Activated CD4-positive, alpha-beta T cell treated with anti-CD3 and anti-CD28 coated beads, Interleukin-10, Interleukin-2, amounts not matched to agents 100 ng/mL and 50 ng/mL, durations not matched to agents 16 hours and 8 hours (primary cell): ENCODE data around the gene MAGEB1.

Experiments used
- DNase-seq: peaks from one replicate; pipeline ENCODE4 v3.0.0-alpha.2; 2020

MAGEB1 gene

DNA sequence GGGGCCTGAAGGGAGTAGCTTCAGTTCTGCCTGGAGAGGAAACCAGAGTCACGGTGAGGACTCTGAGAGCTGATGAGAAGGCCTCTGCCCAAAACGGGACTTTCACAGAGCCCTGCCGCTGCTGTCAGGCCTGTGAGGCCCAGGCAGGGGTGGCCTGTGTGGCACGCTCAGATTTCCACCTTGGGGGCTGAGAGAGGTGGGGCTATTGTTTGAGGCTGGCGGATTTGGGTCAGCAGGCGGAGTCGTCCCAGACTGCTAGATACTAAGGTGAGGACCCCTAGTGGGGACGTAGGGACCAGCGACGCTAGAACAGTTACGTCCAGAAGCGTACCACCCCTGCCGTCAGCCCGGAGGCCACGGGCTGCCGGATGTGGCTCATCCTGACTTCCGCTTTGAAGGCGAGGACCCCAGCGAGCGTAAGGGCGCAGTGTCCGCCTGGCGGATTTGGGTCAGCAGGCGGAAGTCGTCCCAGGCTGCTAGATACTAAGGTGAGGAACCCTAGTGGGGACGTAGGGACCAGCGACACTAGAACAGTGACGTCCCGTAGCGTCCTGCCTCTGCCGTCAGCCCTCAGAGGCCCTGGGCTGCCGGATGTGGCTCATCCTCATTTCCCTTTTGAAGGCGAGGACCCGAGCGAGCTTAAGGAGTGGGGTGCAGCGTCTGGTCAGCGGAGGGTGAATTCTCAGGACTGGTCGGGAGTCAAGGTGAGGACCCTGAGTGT lies at the start of gene MAGEB1:
TSS of gene MAGEB1 (plus strand) at position 378 of the 721 bp plus-strand sequence. CDS start 3,348 bp downstream, outside the sequence.
- DNase-seq = no peak

GRCh38 chrX:30212172-30212571 lies 34.8 kb upstream of the MAGEB1 start:
- no peak for DNase-seq

GRCh38 chrX:30215357-30215843 lies 31.5 kb upstream of the MAGEB1 start, which contains the start of gene MAGEB2:
MAGEB2 (plus strand) TSS chrX:30215563; CDS start chrX:30218581, 3,018 bp downstream.
- DNase-seq = peak; percentile 4

GRCh38 chrX:30217465-30217864 lies 29.5 kb upstream of the MAGEB1 start:
- no peak for DNase-seq

GRCh38 chrX:30219372-30219771 lies 27.6 kb upstream of the MAGEB1 start:
- DNase-seq = no peak

GRCh38 chrX:30220661-30221060 lies 26.3 kb upstream of the MAGEB1 start:
- DNase-seq = no peak

DNA sequence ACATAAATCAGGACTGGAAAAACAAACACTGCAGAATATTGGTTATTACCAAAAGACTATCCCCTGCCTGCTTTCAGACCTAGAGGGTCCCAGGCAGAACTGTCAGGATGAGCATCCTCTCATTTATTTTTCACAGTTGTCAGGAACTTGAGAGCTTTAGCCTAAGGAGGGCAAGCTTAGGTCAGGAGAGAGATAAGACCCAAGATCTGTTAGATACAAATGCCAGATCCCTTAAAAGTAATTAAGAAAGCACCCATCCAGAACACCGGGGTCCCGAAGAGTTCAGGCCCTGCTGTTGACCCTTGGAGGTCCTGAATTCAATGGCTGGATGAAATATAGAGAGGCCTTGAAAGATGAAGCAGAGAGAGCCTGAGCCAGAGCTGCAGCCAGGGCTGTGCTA lies 22.4 kb upstream of the MAGEB1 start:
- DNase-seq = no peak

DNA sequence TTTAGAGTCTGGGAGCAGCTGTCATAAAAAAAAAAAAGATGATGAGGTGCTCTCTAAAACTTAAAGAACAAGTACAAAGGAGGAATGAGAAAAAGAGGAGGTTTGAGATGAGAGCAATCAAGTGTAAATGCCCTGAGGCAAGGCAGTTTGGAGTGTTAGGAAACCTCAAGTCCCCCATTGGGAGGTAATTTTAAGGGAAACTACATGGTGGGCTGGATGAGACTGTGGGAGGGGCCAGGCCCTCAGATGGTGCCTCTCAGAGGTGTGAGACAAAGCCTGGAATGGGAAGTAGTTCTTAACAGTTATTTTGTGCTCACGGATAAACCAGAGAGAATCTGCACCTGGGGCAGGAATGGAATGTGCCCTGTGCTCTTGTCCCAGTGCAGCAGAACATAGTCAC lies 18.4 kb upstream of the MAGEB1 start:
- no peak for DNase-seq

DNA sequence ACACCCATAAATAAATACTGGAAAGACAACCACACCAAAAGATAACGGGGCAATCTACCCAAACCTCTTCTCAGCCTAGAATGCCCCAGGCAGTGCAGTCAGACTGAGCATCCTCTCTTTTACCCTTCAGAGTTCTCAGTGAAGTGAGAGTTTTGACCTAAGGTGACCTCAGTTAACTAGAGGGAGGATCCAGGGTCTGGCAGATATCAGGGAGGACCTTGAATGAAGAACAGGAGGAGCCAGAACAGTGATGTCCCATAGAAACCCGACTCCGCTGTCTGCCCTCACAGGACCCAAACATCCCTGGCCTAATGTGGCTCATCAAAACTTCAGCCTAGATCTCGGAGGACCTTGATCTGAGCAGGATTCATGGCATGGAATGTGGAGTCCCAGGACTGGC lies 16.6 kb upstream of the MAGEB1 start, which contains the start of gene MAGEB3:
TSS of gene MAGEB3 (plus strand) at position 263 of the 400 bp plus-strand sequence. CDS start 5,268 bp downstream, outside the sequence.
- no peak for DNase-seq

GRCh38 chrX:30241724-30242415 lies 5.1 kb upstream of the MAGEB1 start, which contains the start of gene MAGEB4:
MAGEB4 (plus strand) TSS chrX:30242000; CDS start chrX:30242136, 136 bp downstream.
- DNase-seq = no peak

DNA sequence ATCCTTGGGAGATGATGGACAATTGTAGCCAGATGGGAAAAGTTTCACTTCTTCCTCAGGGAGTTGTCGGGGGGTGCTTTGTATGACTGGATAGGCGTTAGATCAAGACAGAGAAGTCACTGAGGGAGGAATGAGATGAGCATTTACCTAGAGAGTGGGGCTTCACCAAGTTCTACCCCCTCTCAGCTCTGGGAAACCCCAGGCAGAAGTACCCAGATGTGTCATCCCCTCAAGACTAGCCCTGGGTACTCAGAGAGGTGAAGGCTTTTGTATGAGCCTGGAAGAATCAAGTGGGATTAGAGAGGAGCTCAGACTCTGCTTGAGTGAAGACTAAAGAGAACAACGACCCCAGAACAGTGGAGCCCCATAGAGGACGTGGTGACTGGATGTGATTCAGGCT lies 1.9 kb downstream of the MAGEB1 start:
- DNase-seq = no peak

GRCh38 chrX:30253257-30253656 lies 6.3 kb downstream of the MAGEB1 start:
- no peak for DNase-seq

- no peak for DNase-seq
These were observed 13.0 kb downstream of the MAGEB1 start for GRCh38 chrX:30259927-30260326.

DNA sequence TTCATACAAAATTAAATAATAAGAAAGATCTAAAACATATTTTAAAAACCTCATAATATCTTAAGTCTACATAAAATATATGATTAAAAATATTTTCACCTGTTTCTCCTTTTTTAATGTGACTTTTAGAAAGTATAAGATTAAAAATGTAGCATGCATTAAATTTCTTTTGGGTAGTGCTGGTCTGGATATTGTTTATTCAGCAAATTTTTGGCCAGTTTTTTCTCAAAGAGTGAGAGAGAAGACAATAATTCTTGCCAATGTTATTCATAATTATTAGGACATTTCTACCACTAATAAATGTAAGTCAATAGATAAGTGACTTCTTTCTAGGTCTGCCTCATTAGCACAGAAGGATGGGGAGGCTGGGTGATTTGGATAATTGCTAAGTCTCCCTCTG lies 14.1 kb downstream of the MAGEB1 start:
- no peak for DNase-seq

DNA sequence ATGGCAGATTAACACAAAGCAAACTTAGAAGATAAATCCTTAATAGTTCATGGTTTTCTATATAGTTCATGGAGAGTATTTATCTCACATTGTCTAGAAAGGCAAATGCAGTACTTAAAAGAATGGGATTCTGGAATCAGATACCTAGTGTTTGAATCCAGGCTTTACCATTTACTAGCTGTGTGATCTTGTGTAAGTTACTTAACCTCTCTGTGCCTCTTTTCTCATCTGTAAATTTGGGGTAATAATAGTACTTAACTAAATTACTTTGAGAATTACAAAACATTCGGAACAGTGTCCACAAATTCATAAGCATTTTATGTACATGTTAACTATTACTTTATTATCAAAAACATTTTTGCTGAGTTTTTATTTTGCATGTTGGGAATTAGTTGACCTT lies 15.8 kb downstream of the MAGEB1 start:
- DNase-seq = no peak

DNA sequence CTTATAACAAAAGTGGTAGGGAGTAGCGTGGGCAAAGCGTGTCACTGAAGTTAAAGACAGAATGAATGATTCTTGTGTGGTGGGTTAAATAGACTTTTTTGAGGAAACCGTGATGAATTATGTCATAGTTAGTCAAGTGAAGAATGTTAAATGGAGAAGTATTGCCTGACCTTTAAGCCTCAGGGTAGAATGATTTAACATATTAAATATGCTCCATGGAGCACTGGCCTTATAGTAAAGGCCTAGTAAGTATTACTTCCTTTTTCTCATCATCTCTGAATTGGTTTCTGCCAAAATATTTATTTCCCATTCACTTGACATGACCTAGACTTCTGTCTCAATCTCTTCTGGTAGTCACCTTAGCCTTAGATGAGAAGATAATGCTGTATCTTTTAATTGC lies 23.7 kb downstream of the MAGEB1 start:
- no peak for DNase-seq

GRCh38 chrX:30275498-30275897 lies 28.6 kb downstream of the MAGEB1 start:
- no peak for DNase-seq

DNA sequence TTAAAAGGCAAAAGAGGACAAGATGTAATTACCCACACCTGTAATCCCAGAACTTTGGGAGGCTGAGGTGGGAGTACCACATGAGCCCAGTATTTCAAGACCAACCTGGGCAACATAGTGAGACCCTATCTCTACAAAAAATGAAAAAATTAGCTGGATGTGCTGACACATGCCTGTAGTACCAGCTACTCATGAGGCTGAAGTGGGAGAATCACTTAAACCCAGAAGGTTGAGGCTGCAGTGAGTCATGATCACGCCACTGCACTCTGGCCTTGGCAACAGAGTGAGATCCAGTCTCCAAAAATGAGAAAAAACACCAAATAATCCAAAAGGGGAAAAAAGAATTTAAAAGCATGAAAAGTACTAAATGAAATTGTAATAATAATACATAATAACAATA lies 31.4 kb downstream of the MAGEB1 start:
- no peak for DNase-seq

DNA sequence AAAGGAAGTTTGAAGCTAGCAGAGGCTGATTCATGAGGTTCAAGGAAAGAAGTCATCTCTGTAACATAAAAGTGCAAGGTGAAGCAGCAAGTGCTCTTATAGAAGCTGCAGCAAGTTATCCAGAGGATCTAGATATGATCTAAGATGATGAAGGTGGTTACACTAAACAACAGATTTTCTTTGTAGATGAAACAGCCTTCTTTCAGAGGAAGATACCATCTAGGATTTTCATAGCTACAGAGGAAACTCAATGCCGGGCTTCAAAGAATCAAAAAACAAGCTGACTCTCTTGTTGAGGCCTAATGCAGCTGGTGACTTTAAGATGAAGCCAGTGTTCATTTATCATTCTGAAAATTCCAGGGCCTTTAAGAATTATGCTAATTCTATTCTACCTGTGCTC lies 33.5 kb downstream of the MAGEB1 start:
- DNase-seq = no peak

- no peak for DNase-seq
These were observed 35.6 kb downstream of the MAGEB1 start for GRCh38 chrX:30282527-30282926.

GRCh38 chrX:30283456-30284200 lies 36.7 kb downstream of the MAGEB1 start:
- peak; percentile 20 for DNase-seq

GRCh38 chrX:30296408-30297254 lies 49.7 kb downstream of the MAGEB1 start:
- DNase-seq = peak; percentile 7
